ENCODE results near the gene USP2.

- TF ChIP-seq CTCF (IDR thresholded peaks at IDR 0.05; ENCODE audit: low read length), result no peak
- no peak for TF ChIP-seq EZH2 (optimal IDR thresholded peaks at IDR 0.05; ENCODE audit: low read depth, low read length)
- no peak for TF ChIP-seq EZH2phosphoT487 (IDR thresholded peaks at IDR 0.05; ENCODE audit: low read length)
These were observed 17.5 kb downstream of the USP2 start for GRCh38 chr11:119363851-119364590.
